H1 (cell line): ENCODE measurements around the gene HOXC13. TPM values are rescaled to one million over a fixed set of nuclear protein-coding genes. Genes with fewer than 3 reads are reported as not detected.

Experiments used
- CTCF ChIA-PET: fragments of 300-600 bp; sonication (Branson Sonifier 250); formaldehyde crosslinking; loops from one replicate; lab custom pipeline; 2021; ENCODE audit not compliant: partially characterized antibody; lab: Charles Lee
- POLR2A ChIA-PET: fragments of 300-600 bp; sonication (Branson Sonifier 250); formaldehyde crosslinking; loops from one replicate; lab custom pipeline; 2021; ENCODE audit warnings: inconsistent platforms; ENCODE audit not compliant: partially characterized antibody; lab: Charles Lee
- DNase-seq, 2 experiments: peaks; one replicate each; pipeline versions ENCODE4 v3.0.0 to v3.0.0-alpha.2; 2010 to 2022; ENCODE audit warnings: low spot score in 2 of 2, low read depth in 1 of 2, mixed read lengths in 1 of 2
- FAIRE-seq: peaks from 2 replicates; lab custom pipeline; 2011; peaks lifted over from hg19 to GRCh38; lab: Jason Lieb, UNC
- H2AFZ ChIP-seq: 2 replicates; pipeline ENCODE4 v1.8.1; 2012; ENCODE audit warnings: low read length, inconsistent platforms
- H2AK5ac ChIP-seq: 2 replicates; pipeline ENCODE4 v1.6.1; 2013; ENCODE audit warnings: low read depth, low read length
- H2BK120ac ChIP-seq: replicated peaks from 2 replicates; pipeline ENCODE3; 2013; ENCODE audit warnings: low read depth, low read length, inconsistent platforms
- H2BK12ac ChIP-seq: 2 replicates; pipeline ENCODE4 v1.6.1; 2013; ENCODE audit warnings: low read depth, low read length
- H2BK15ac ChIP-seq: 2 replicates; pipeline ENCODE4 v1.6.1; 2013; ENCODE audit warnings: low read length
- H2BK20ac ChIP-seq: 2 replicates; pipeline ENCODE4 v1.6.1; 2013; ENCODE audit warnings: low read length
- H2BK5ac ChIP-seq: 2 replicates; pipeline ENCODE4 v1.6.1; 2013; ENCODE audit warnings: low read depth, low read length
- H3K14ac ChIP-seq: 2 replicates; pipeline ENCODE4 v1.6.1; 2013; ENCODE audit warnings: inconsistent platforms; ENCODE audit not compliant: insufficient read length
- H3K18ac ChIP-seq: 2 replicates; pipeline ENCODE4 v1.6.1; 2013; ENCODE audit warnings: low read length; ENCODE audit errors: extremely low read depth
- H3K23ac ChIP-seq: 2 replicates; pipeline ENCODE4 v1.6.1; 2013; ENCODE audit warnings: inconsistent platforms; ENCODE audit not compliant: insufficient read length
- H3K23me2 ChIP-seq: 2 replicates; pipeline ENCODE4 v1.6.1; 2013; ENCODE audit warnings: low read depth, low read length
- H3K27ac ChIP-seq: 2 replicates; pipeline ENCODE4 v1.6.1; 2011; ENCODE audit warnings: low read depth, low read length, inconsistent platforms
- H3K27me3 ChIP-seq, 4 experiments: replicated peaks in 1 of 4; 1 replicate in 1 of 4; 2 replicates in 3 of 4; pipeline versions ENCODE4 v1.6.1 to v1.8.1; 2011 to 2013; ENCODE audit warnings: low read length in 3 of 4, mild to moderate bottlenecking in 3 of 4, inconsistent platforms in 2 of 4, mixed read lengths in 2 of 4, moderate library complexity in 1 of 4; ENCODE audit not compliant: control insufficient read depth in 3 of 4, insufficient read depth in 3 of 4; ENCODE audit errors: extremely low read depth in 1 of 4
- H3K36me3 ChIP-seq, 4 experiments: 2 replicates each; pipeline versions ENCODE4 v1.6.1 to v1.8.1; 2011 to 2013; ENCODE audit warnings: mild to moderate bottlenecking in 4 of 4, low read length in 3 of 4, moderate library complexity in 2 of 4, control low read depth in 1 of 4, inconsistent platforms in 1 of 4; ENCODE audit not compliant: insufficient read depth in 4 of 4, control insufficient read depth in 2 of 4
- H3K4ac ChIP-seq: replicated peaks from 2 replicates; pipeline ENCODE3; 2013; ENCODE audit warnings: low read length, low read depth, mixed read lengths, inconsistent platforms; ENCODE audit not compliant: insufficient read length
- H3K4me1 ChIP-seq, 4 experiments: replicated peaks in 1 of 4; 1 replicate in 1 of 4; 2 replicates in 3 of 4; pipeline versions ENCODE4 v1.6.1 to v1.8.1; 2011 to 2013; ENCODE audit warnings: low read length in 3 of 4, inconsistent platforms in 2 of 4, mixed read lengths in 1 of 4; ENCODE audit not compliant: insufficient read depth in 4 of 4, control insufficient read depth in 3 of 4
- H3K4me2 ChIP-seq, 2 experiments: 2 replicates each; pipeline versions ENCODE4 v1.6.1 to v1.8.1; 2011 to 2013; ENCODE audit warnings: low read depth in 2 of 2, low read length in 2 of 2, control low read depth in 1 of 2, inconsistent platforms in 1 of 2, mild to moderate bottlenecking in 1 of 2; ENCODE audit not compliant: insufficient read depth in 1 of 2
- H3K4me3 ChIP-seq, 4 experiments: fragments of 200-600, 300-600 bp in 1 of 4; sonication (generic), shearing (Covaris generic), sonication (Bioruptor Twin) in 1 of 4; 2 replicates each; pipeline versions ENCODE4 v1.5.1 to v1.8.1; 2011 to 2016; ENCODE audit warnings: low read length in 4 of 4, low read depth in 3 of 4, control low read depth in 2 of 4, inconsistent platforms in 2 of 4, mild to moderate bottlenecking in 2 of 4, mixed read lengths in 1 of 4, moderate library complexity in 1 of 4; ENCODE audit not compliant: insufficient read depth in 2 of 4; ENCODE audit errors: extremely low read depth in 1 of 4
- H3K56ac ChIP-seq: replicated peaks from 2 replicates; pipeline ENCODE3; 2013; ENCODE audit warnings: low read depth, mild to moderate bottlenecking, mixed read lengths, low read length, inconsistent platforms; ENCODE audit not compliant: insufficient read length
- H3K79me1 ChIP-seq: 2 replicates; pipeline ENCODE4 v1.6.1; 2013; ENCODE audit warnings: low read depth, low read length, control low read depth
- H3K79me2 ChIP-seq, 2 experiments: 2 replicates each; pipeline versions ENCODE4 v1.6.1 to v1.8.1; 2012 to 2013; ENCODE audit warnings: low read length in 2 of 2, mild to moderate bottlenecking in 2 of 2, inconsistent platforms in 1 of 2; ENCODE audit not compliant: insufficient read depth in 2 of 2, control insufficient read depth in 1 of 2
- H3K9ac ChIP-seq, 4 experiments: replicated peaks in 1 of 4; 1 replicate in 1 of 4; 2 replicates in 3 of 4; pipeline versions ENCODE4 v1.6.1 to v1.8.1; 2011 to 2013; ENCODE audit warnings: low read depth in 3 of 4, low read length in 3 of 4, control low read depth in 2 of 4, mild to moderate bottlenecking in 2 of 4, moderate library complexity in 2 of 4, inconsistent platforms in 1 of 4; ENCODE audit errors: extremely low read depth in 1 of 4
- H3K9me3 ChIP-seq, 2 experiments: 2 replicates each; pipeline versions ENCODE4 v1.6.1 to v1.8.1; 2012 to 2013; ENCODE audit warnings: mild to moderate bottlenecking in 2 of 2, moderate library complexity in 2 of 2, control low read depth in 1 of 2, inconsistent platforms in 1 of 2, low read depth in 1 of 2, low read length in 1 of 2, mixed read lengths in 1 of 2; ENCODE audit not compliant: insufficient read depth in 2 of 2
- H4K20me1 ChIP-seq, 2 experiments: replicated peaks in 1 of 2; 2 replicates each; pipeline versions ENCODE3 to v1.8.1; 2011 to 2013; ENCODE audit warnings: inconsistent platforms in 2 of 2, low read length in 2 of 2, mild to moderate bottlenecking in 1 of 2; ENCODE audit not compliant: insufficient read depth in 2 of 2, control insufficient read depth in 1 of 2
- H4K5ac ChIP-seq: 2 replicates; pipeline ENCODE4 v1.6.1; 2013; ENCODE audit warnings: low read length, low read depth, mixed read lengths, inconsistent platforms; ENCODE audit not compliant: insufficient read length
- H4K8ac ChIP-seq: 2 replicates; pipeline ENCODE4 v1.8.0; 2013; ENCODE audit warnings: mild to moderate bottlenecking, moderate library complexity, low read length, inconsistent platforms; ENCODE audit not compliant: insufficient read depth; ENCODE audit errors: extremely low read depth
- H4K91ac ChIP-seq: replicated peaks from 2 replicates; pipeline ENCODE3; 2013; ENCODE audit warnings: low read length, mixed read lengths, inconsistent platforms; ENCODE audit not compliant: insufficient read length
- CHD1 ChIP-seq: IDR thresholded peaks from 2 replicates; pipeline ENCODE4 v1.6.1; 2012; ENCODE audit warnings: low read depth, low read length, improper control_type of control experiment
- CREB1 ChIP-seq: IDR thresholded peaks from 2 replicates; pipeline ENCODE4 v1.6.1; 2012; ENCODE audit warnings: inconsistent platforms
- E2F6 ChIP-seq: IDR thresholded peaks from 2 replicates; pipeline ENCODE4 v1.6.1; 2012; ENCODE audit warnings: inconsistent platforms
- MAX ChIP-seq: IDR thresholded peaks from 2 replicates; pipeline ENCODE4 v1.6.1; 2012; ENCODE audit warnings: inconsistent platforms
- NANOG ChIP-seq: IDR thresholded peaks from 2 replicates; pipeline ENCODE4 v1.6.1; 2011; ENCODE audit warnings: low read length, low read depth, mild to moderate bottlenecking, inconsistent platforms; ENCODE audit not compliant: insufficient read depth, poor library complexity, severe bottlenecking
- SIN3A ChIP-seq, 2 experiments: IDR thresholded peaks in 1 of 2; conservative IDR thresholded peaks in 1 of 2; 2 replicates each; pipeline ENCODE4 v1.6.1; 2011 to 2012; ENCODE audit warnings: low read length in 2 of 2, improper control_type of control experiment in 1 of 2, low read depth in 1 of 2, mild to moderate bottlenecking in 1 of 2
- TEAD4 ChIP-seq: IDR thresholded peaks from 2 replicates; pipeline ENCODE4 v1.6.1; 2012; ENCODE audit warnings: low read depth, low read length, inconsistent platforms, mixed read lengths
- WGBS, 2 experiments: shearing (Covaris generic) in 1 of 2; methylation state at CpG; one replicate each; pipeline versions ENCODE4 v1.1.6 to v1.1.7; 2013 to 2015; ENCODE audit warnings: low lambda C conversion rate in 2 of 2, mixed read lengths in 2 of 2, inconsistent platforms in 1 of 2, low coverage in 1 of 2, missing lambda C conversion rate in 1 of 2; ENCODE audit not compliant: insufficient replicate concordance in 2 of 2, insufficient coverage in 1 of 2, insufficient read length in 1 of 2; ENCODE audit errors: extremely low coverage in 1 of 2, missing lambda C conversion rate in 1 of 2; 5-methylcytosine and 5-hydroxymethylcytosine counted together
- long read RNA-seq, 2 experiments: library from RNA in 1 of 2; library from capped mRNA in 1 of 2; stranded (forward); transcript quantifications; one replicate each; pipeline ENCODE4 v2.0.0, GENCODE V29; 2021; ENCODE audit warnings: inconsistent platforms in 1 of 2
- polyA minus RNA-seq, 3 experiments: library from RNA; depleted of rRNA, polyadenylated mRNA; stranded (reverse); fragments of >200 nt; gene quantifications; 1 replicate in 2 of 3; 2 replicates in 1 of 3; pipeline ENCODE4 v1.2.3, GENCODE V29; 2011
- polyA plus RNA-seq, 7 experiments: library from polyadenylated mRNA; depleted of rRNA in 3 of 7; stranded (reverse) in 5 of 7; unstranded in 2 of 7; fragments of >200 nt in 5 of 7; fragments of 200-250 nt in 2 of 7; gene quantifications; 1 replicate in 5 of 7; 2 replicates in 1 of 7; 4 replicates in 1 of 7; pipeline versions ENCODE4 v1.2.1 to v1.2.3, GENCODE V29; 2011 to 2013; ENCODE audit warnings: missing spikeins in 2 of 7, mixed read lengths in 2 of 7
- total RNA-seq: library from RNA; stranded (reverse); fragmentation: NEBNext Ultra II Directional; extraction: Animal tissue kit (Norgen Biotek cat#: 25700); gene quantifications from 2 replicates; pipeline ENCODE4 v1.2.1, GENCODE V29; 2021

HOXC13 gene
- total RNA-seq (0.13 TPM in 1 of 2 replicates, not detected in the other), polyA plus RNA-seq (2011; rRNA removed) (0.02 TPM in 1 of 2 replicates, not detected in the other), polyA minus RNA-seq (2011; rRNA and poly(A)+ RNA removed) (not detected in 2 replicates)
- not detected for polyA plus RNA-seq (2011; cell fraction: cytosol; rRNA removed)
- polyA plus RNA-seq (2011; cell fraction: nucleus; rRNA removed) = not detected
- not detected in 4 replicates for polyA plus RNA-seq (2012, experiment 1 of 2)
- 0.10 TPM for polyA plus RNA-seq (2012, experiment 2 of 2)
- polyA plus RNA-seq (2013, experiment 1 of 2) = 0.02 TPM
- not detected for polyA plus RNA-seq (2013, experiment 2 of 2)
- not detected for polyA minus RNA-seq (2011; cell fraction: cytosol; rRNA and poly(A)+ RNA removed)
- not detected for polyA minus RNA-seq (2011; cell fraction: nucleus; rRNA and poly(A)+ RNA removed)
- long read RNA-seq, experiment 1 = 0 reads
- long read RNA-seq, experiment 2 = 0 reads

GRCh38 chr12:53938326-53939140 lies at the start of gene HOXC13:
HOXC13 (plus strand) TSS chr12:53938831; CDS start chr12:53938907, 76 bp downstream.
- Histone ChIP-seq H3K4me3 (peak within 1 kb of the TSS in 1 of 4 experiments; percentile 48; a peak in 3 of 8 replicates), H2BK15ac (no peak within 1 kb of the TSS), H2BK120ac (no peak within 1 kb of the TSS), H3K23ac (no peak within 1 kb of the TSS), H2AK5ac (no peak within 1 kb of the TSS), H4K5ac (no peak within 1 kb of the TSS), H4K91ac (no peak within 1 kb of the TSS), H3K27ac (no peak within 1 kb of the TSS), H3K18ac (no peak within 1 kb of the TSS; the same call in none of the 2 replicates), H4K20me1 (peaks cover 11 to 29% of the 10 kb centered on the region in 2 experiments), H3K9ac (no peak within 1 kb of the TSS), H3K4me2 (peak within 1 kb of the TSS; percentile 52 to 53), H2BK20ac (no peak within 1 kb of the TSS), H3K23me2 (no peaks in the 10 kb centered on the region; the same call in 1 of the 2 replicates), H2AFZ (no peak within 1 kb of the TSS), H4K8ac (peak within 1 kb of the TSS; percentile 63), H3K4me1 (peaks cover 0 to 6% (median 5%) of the 10 kb centered on the region in 4 experiments; a peak in 4 of 7 replicates), H3K14ac (no peak within 1 kb of the TSS), H3K9me3 (no peaks in the 10 kb centered on the region), H2BK12ac (peak within 1 kb of the TSS; percentile 50; the same call in 1 of the 2 replicates), H3K36me3 (peaks cover 0 to 6% (median 0%) of the 10 kb centered on the region in 4 experiments; a peak in 1 of 8 replicates), H2BK5ac (peak within 1 kb of the TSS; percentile 35; the same call in 1 of the 2 replicates), H3K27me3 (peaks cover 90 to 100% (median 97%) of the 10 kb centered on the region in 4 experiments), H3K79me1 (no peaks in the 10 kb centered on the region), H3K4ac (no peak within 1 kb of the TSS), H3K79me2 (no peaks in the 10 kb centered on the region), H3K56ac (no peak within 1 kb of the TSS)
- 7% methylated on average over 33 of the region's 56 CpGs; no CpG with 5 or more reads in 1 of the 2 experiments for WGBS, 2 experiments
- CTCF ChIA-PET = interaction anchor here (0.6 to 1.9 kb wide), 9 partner anchors 9 to 277 kb away, joined by 3 to 8 read pairs (median 4); no protein-coding TSS in a partner anchor
- POLR2A ChIA-PET = interaction anchor here (0.7 to 3.0 kb wide), 6 partner anchors 11 to 278 kb away, joined by 3 to 12 read pairs (median 3); no protein-coding TSS in a partner anchor
- DNase-seq (peak; percentile 92 to 97), FAIRE-seq (no peak)
- no peak for TF ChIP-seq CHD1
- TF ChIP-seq NANOG = no peak
- TF ChIP-seq SIN3A (conservative IDR thresholded peaks at IDR 0.05 in 1 of 2, IDR thresholded peaks at IDR 0.05 in 1 of 2; ENCODE audit: low read depth in 1 of 2, low read length in 2 of 2) = 0 out of 4 replicates have a peak, but pooled peaks of 1 of the 2 experiments have one; percentile 47
- TF ChIP-seq MAX = peak; percentile 92
- TF ChIP-seq TEAD4 = no peak
- peak; percentile 96 for TF ChIP-seq E2F6
- TF ChIP-seq CREB1 = no peak
